MCF 10A (cell line): Measurements from ENCODE around the gene SLC15A3. TPM values are rescaled to one million over a fixed set of nuclear protein-coding genes. Genes with fewer than 3 reads are reported as not detected.
A peak's percentile ranks its signal among the peaks of the same experiment; 100 is the strongest.

Experiments used
- BruUV-seq: library from RNA; stranded (reverse); fragments of 400-500 nt; replicated peaks from 2 replicates; lab custom pipeline; 2021; lab: Mats Ljungman, UMichigan
- CTCF ChIA-PET: fragments of 300-600 bp; sonication (Branson Sonifier 250); formaldehyde crosslinking; extraction: SDS; loops from one replicate; lab custom pipeline; 2021; ENCODE audit warnings: antibody characterized with exemption, inconsistent platforms; lab: Yijun Ruan, JAX
- POLR2A ChIA-PET: fragments of 300-600, 350-650 bp; sonication (Branson Sonifier 250); formaldehyde crosslinking; extraction: SDS; loops from one replicate; lab custom pipeline; 2020; ENCODE audit warnings: antibody characterized with exemption, inconsistent platforms; lab: Yijun Ruan, JAX
- DNase-seq: peaks from one replicate; pipeline ENCODE4 v3.0.0-alpha.2; 2018; ENCODE audit not compliant: unreplicated experiment
- H3K27ac Mint-ChIP-seq: one replicate; pipeline ENCODE4 v1.8.0; 2022; ENCODE audit warnings: mild to moderate bottlenecking, low read depth, mixed read lengths; ENCODE audit not compliant: unreplicated experiment
- H3K27me3 Mint-ChIP-seq: one replicate; pipeline ENCODE4 v1.8.0; 2022; ENCODE audit warnings: mixed read lengths; ENCODE audit not compliant: insufficient read depth, unreplicated experiment
- H3K36me3 Mint-ChIP-seq: one replicate; pipeline ENCODE4 v1.8.0; 2022; ENCODE audit warnings: mild to moderate bottlenecking, moderate library complexity, mixed read lengths; ENCODE audit not compliant: insufficient read depth, unreplicated experiment
- H3K4me1 Mint-ChIP-seq: one replicate; pipeline ENCODE4 v1.8.0; 2022; ENCODE audit warnings: mixed read lengths; ENCODE audit not compliant: insufficient read depth, unreplicated experiment
- H3K4me3 Mint-ChIP-seq: one replicate; pipeline ENCODE4 v1.8.0; 2022; ENCODE audit warnings: mild to moderate bottlenecking, moderate library complexity, mixed read lengths; ENCODE audit not compliant: unreplicated experiment
- H3K9me3 Mint-ChIP-seq: one replicate; pipeline ENCODE4 v1.8.0; 2022; ENCODE audit warnings: mixed read lengths; ENCODE audit not compliant: unreplicated experiment
- CTCF ChIP-seq: fragments of 200-600 bp; IDR thresholded peaks from one replicate; pipeline ENCODE4 v1.8.0; 2022; ENCODE audit warnings: antibody characterized with exemption, mild to moderate bottlenecking; ENCODE audit not compliant: unreplicated experiment
- intact Hi-C: fragments of 100-400 bp; cut with micrococcal nuclease; formaldehyde crosslinking; loops from 2 replicates; pipeline ENCODE4 v1.14.1; 2022
- total RNA-seq: library from RNA; stranded (reverse); gene quantifications from 2 replicates; pipeline ENCODE4 v1.2.3, GENCODE V29; 2022

Gene SLC15A3
- total RNA-seq, 1 experiment from 2014 or later: not detected

DNA sequence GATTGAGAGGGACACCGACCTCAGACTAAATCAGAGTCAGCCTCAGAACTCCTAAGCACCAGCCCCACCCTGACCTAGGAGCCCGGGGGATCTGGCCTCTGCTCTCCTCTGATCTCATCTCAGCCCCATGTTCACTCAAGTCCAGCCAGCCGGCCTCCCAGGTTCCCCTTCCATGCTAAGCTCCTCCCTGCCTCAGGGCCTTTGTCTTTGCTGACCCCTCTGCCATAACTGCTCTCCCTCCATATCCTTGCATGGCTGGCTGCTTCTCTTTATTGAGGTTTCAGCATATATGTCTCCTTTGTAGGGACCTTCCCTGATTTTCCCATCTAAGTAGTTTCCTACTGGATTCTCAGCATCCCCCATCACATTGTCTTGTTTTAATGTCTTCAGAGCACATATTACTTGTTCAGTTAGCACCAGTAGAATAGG, 780 bp upstream of the SLC15A3 start:
- no peak for TF ChIP-seq CTCF
- ChIA-PET CTCF (interaction anchor here (0.7 to 0.9 kb wide), 3 partner anchors 108 to 235 kb away, joined by 3 read pairs; no protein-coding TSS in a partner anchor), POLR2A (no interaction called here)
- H3K9me3 Mint-ChIP-seq: no peaks in the 10 kb centered on the region
- no TSS peak for BruUV-seq
- H3K27me3 Mint-ChIP-seq: no peaks in the 10 kb centered on the region
- no peak overlapping the region for H3K4me3 Mint-ChIP-seq
- H3K27ac Mint-ChIP-seq: peak overlapping the region; percentile 77
- intact Hi-C loops: no loop called here
- peaks cover 8% of the 10 kb centered on the region for H3K4me1 Mint-ChIP-seq
- H3K36me3 Mint-ChIP-seq: no peaks in the 10 kb centered on the region
- DNase-seq: no peak

GRCh38 chr11:60951606-60951903, 421 bp downstream of the SLC15A3 start:
- Mint-ChIP-seq H3K4me3 (no peak overlapping the region), H3K9me3 (no peaks in the 10 kb centered on the region), H3K27ac (no peak overlapping the region), H3K4me1 (peaks cover 8% of the 10 kb centered on the region), H3K27me3 (peaks cover 1% of the 10 kb centered on the region), H3K36me3 (no peaks in the 10 kb centered on the region)
- no peak for TF ChIP-seq CTCF
- intact Hi-C loops: no loop called here
- ChIA-PET POLR2A (no interaction called here), CTCF (interaction anchor here (0.6 kb wide), 2 partner anchors 8 to 36 kb away, joined by 3 read pairs; no protein-coding TSS in a partner anchor)
- no TSS peak for BruUV-seq
- no peak for DNase-seq

DNA sequence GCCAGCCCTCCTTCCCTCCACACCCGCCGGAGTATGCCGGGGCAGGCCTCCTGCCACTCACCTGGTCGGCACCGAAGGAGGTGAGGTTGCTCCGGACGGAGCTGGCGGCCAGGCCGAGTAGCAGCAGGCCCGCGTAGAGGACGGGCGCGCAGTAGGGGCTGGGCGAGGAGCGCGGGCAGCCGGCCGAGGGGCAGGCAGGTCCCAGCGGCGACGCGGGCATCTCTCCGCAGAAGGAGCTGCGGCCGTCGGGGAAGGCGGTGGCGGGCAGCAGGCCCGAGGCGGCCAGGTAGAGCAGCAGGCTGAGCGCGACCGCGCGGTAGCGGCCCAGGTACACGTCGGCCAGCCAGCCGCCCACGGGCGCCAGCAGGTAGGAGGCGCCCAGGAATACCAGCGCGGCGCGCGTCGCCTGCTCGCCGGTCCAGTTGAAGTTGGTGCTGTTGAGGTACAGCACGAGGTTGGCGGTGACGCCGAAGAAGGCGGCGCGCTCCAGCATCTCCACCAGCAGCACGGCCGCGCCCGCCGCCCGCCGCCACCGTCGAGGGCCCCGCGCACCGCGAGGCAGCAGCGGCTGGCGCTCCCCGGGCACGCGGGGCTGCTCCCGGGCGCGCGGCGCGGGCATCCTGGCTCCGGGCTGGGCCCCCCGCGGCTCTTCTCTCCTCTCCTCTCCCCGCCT, 907 bp downstream of the SLC15A3 start:
- CTCF ChIA-PET: interaction anchor here (0.6 kb wide), 2 partner anchors 9 to 227 kb away, joined by 3 read pairs; no protein-coding TSS in a partner anchor
- H3K27ac Mint-ChIP-seq: no peak overlapping the region
- no TSS peak for BruUV-seq

DNA sequence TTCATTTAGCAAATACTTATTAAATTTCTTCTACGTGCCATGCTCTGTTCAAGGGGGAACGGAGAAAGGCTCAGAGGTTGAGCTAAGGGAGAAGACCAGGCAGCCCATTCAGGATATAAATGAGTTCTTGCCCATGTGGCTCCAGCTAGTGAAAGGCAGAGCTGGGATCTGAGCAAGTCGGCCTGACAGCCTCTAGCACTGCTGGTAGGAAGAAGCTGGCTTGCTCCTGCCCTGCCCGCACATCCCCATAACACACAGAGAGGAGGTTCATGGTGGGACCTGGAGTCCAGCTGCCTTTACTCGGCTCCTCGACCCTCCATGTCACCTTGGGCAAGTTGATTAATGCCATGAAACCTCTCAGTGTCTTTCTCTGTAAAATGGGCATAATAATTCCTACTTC, 2.0 kb downstream of the SLC15A3 start:
- H3K9me3 Mint-ChIP-seq: no peaks in the 10 kb centered on the region

More for the DNA sequence above, 907 bp downstream of the SLC15A3 start:
- peaks cover 8% of the 10 kb centered on the region for H3K4me1 Mint-ChIP-seq
- no peak for DNase-seq
- H3K4me3 Mint-ChIP-seq: no peak overlapping the region
- no peaks in the 10 kb centered on the region for H3K9me3 Mint-ChIP-seq
- H3K36me3 Mint-ChIP-seq: no peaks in the 10 kb centered on the region
- TF ChIP-seq CTCF: no peak
- intact Hi-C loops: no loop called here
- POLR2A ChIA-PET: no interaction called here
- H3K27me3 Mint-ChIP-seq: peaks cover 6% of the 10 kb centered on the region

More for the DNA sequence above, 2.0 kb downstream of the SLC15A3 start:
- no TSS peak for BruUV-seq
- Mint-ChIP-seq H3K27me3 (peaks cover 14% of the 10 kb centered on the region), H3K36me3 (no peaks in the 10 kb centered on the region), H3K27ac (no peak overlapping the region), H3K4me3 (no peak overlapping the region), H3K4me1 (peaks cover 8% of the 10 kb centered on the region)
- intact Hi-C loops: no loop called here
- DNase-seq: no peak
- POLR2A ChIA-PET: no interaction called here
- CTCF ChIA-PET: no interaction called here
- no peak for TF ChIP-seq CTCF
